ENCODE results near the gene PIAS2. TPM values are rescaled to one million over a fixed set of nuclear protein-coding genes. Genes with fewer than 3 reads are reported as not detected.

Gene PIAS2
- total and polyA plus RNA-seq, 2 of the 13 experiments (the other 11 are each of a cell fraction or from before 2014, with no cell fraction given) = 12.2 to 12.7 TPM

- TF ChIP-seq AFF4 (CRISPR knock-in tag; IDR thresholded peaks at IDR 0.05) = no peak
- TF ChIP-seq NFAT5 (CRISPR knock-in tag; IDR thresholded peaks at IDR 0.05) = no peak
- TF ChIP-seq MYC (CRISPR knock-in tag; IDR thresholded peaks at IDR 0.05; ENCODE audit: borderline replicate concordance) = no peak
- TF ChIP-seq ZBTB8A (CRISPR knock-in tag; IDR thresholded peaks at IDR 0.05; ENCODE audit: borderline replicate concordance, low read depth) = no peak
- TF ChIP-seq ATF7-NPFF (CRISPR knock-in tag; IDR thresholded peaks at IDR 0.05; ENCODE audit: low read depth) = no peak
- no peak for TF ChIP-seq ZNF646 (CRISPR knock-in tag; IDR thresholded peaks at IDR 0.05)
- TF ChIP-seq TBL1XR1 (IDR thresholded peaks at IDR 0.05; ENCODE audit: borderline replicate concordance, low read length, partially characterized antibody) = no peak
These were observed 13.9 kb downstream of the PIAS2 start (continued) for GRCh38 chr18:46903406-46903805.
